Mammary epithelial cell (primary cell): ENCODE measurements around the gene C9orf153.

Experiments used
- EZH2 ChIP-seq: IDR thresholded peaks from 2 replicates; pipeline ENCODE4 v1.6.1; 2012; ENCODE audit warnings: low read length, inconsistent platforms, borderline replicate concordance
- TF ChIP-seq, protein P1 (sequence below), 2 donors: IDR thresholded peaks in 1 of 2; conservative IDR thresholded peaks in 1 of 2; 2 replicates each; pipeline ENCODE4 v1.5.1; 2011 to 2012; ENCODE audit warnings: inconsistent platforms in 2 of 2, low read length in 2 of 2, mild to moderate bottlenecking in 2 of 2, control low read depth in 1 of 2, low read depth in 1 of 2; ENCODE audit not compliant: insufficient read depth in 1 of 2; ENCODE audit errors: extremely low read depth in 1 of 2

- no peak for TF ChIP-seq EZH2
- TF ChIP-seq, protein P1, sequence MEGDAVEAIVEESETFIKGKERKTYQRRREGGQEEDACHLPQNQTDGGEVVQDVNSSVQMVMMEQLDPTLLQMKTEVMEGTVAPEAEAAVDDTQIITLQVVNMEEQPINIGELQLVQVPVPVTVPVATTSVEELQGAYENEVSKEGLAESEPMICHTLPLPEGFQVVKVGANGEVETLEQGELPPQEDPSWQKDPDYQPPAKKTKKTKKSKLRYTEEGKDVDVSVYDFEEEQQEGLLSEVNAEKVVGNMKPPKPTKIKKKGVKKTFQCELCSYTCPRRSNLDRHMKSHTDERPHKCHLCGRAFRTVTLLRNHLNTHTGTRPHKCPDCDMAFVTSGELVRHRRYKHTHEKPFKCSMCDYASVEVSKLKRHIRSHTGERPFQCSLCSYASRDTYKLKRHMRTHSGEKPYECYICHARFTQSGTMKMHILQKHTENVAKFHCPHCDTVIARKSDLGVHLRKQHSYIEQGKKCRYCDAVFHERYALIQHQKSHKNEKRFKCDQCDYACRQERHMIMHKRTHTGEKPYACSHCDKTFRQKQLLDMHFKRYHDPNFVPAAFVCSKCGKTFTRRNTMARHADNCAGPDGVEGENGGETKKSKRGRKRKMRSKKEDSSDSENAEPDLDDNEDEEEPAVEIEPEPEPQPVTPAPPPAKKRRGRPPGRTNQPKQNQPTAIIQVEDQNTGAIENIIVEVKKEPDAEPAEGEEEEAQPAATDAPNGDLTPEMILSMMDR (conservative IDR thresholded peaks at IDR 0.05 in 1 of 2, IDR thresholded peaks at IDR 0.05 in 1 of 2; ENCODE audit: extremely low read depth in 1 of 2, insufficient read depth in 1 of 2, low read depth in 1 of 2, low read length in 2 of 2), result no peak
These were observed 23.6 kb upstream of the C9orf153 start for GRCh38 chr9:86282979-86283535.
